Left cardiac atrium (tissue), 4 donors: ENCODE results near the gene TRIM34. TPM values are rescaled to one million over a fixed set of nuclear protein-coding genes. Genes with fewer than 3 reads are reported as not detected.
A peak's percentile ranks its signal among the peaks of the same experiment; 100 is the strongest.
"Not testable (repeated sequence)": the region's sequence is repeated elsewhere in the genome, so short reads cannot be mapped to it uniquely, and the experiment has no call there.

ENCODE experiments used
- ATAC-seq, 2 donors: fragments of 200-7000 bp; cut with Tn5 transposase; one replicate each; pipeline ENCODE4 v1.9.1; 2020; ENCODE audit warnings: mild to moderate bottlenecking in 2 of 2, moderate library complexity in 2 of 2
- DNase-seq: peaks from one replicate; pipeline ENCODE4 v3.0.0-alpha.2; 2020
- intact Hi-C, 2 donors: fragments of 100-400 bp; cut with DNase I; formaldehyde crosslinking; loops; one replicate each; pipeline versions ENCODE4 v1.14.1 to v1.15.1; 2022 to 2023
- long read RNA-seq: library from polyadenylated mRNA; unstranded; transcript quantifications from one replicate; pipeline ENCODE4 v2.0.0, GENCODE V29; 2021
- total RNA-seq, 2 donors: library from RNA; stranded (reverse); fragmentation: NEBNext Ultra II Directional; extraction: Animal tissue kit (Norgen Biotek cat#: 25700); gene quantifications; one replicate each; pipeline ENCODE4 v1.2.1, GENCODE V29; 2021
- donor health status: DM: no; HTN: yes; CAD: no.
- donor health status: DM: no; HTN: yes; CAD: no; lungs with severe emphysema.
- donor health status: DM: yes; HTN: yes; CAD: no.
- donor health status: Dilated cardiomyopathy.

Gene TRIM34, protein sequence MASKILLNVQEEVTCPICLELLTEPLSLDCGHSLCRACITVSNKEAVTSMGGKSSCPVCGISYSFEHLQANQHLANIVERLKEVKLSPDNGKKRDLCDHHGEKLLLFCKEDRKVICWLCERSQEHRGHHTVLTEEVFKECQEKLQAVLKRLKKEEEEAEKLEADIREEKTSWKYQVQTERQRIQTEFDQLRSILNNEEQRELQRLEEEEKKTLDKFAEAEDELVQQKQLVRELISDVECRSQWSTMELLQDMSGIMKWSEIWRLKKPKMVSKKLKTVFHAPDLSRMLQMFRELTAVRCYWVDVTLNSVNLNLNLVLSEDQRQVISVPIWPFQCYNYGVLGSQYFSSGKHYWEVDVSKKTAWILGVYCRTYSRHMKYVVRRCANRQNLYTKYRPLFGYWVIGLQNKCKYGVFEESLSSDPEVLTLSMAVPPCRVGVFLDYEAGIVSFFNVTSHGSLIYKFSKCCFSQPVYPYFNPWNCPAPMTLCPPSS
- total RNA-seq: 1 to 10 TPM; 2.3 to 3.4 TPM
- long read RNA-seq, partial matches to known transcripts: 0 of 1 reads
- long read RNA-seq, other reads (novel, unspliced or antisense): 0 of 1 reads

DNA sequence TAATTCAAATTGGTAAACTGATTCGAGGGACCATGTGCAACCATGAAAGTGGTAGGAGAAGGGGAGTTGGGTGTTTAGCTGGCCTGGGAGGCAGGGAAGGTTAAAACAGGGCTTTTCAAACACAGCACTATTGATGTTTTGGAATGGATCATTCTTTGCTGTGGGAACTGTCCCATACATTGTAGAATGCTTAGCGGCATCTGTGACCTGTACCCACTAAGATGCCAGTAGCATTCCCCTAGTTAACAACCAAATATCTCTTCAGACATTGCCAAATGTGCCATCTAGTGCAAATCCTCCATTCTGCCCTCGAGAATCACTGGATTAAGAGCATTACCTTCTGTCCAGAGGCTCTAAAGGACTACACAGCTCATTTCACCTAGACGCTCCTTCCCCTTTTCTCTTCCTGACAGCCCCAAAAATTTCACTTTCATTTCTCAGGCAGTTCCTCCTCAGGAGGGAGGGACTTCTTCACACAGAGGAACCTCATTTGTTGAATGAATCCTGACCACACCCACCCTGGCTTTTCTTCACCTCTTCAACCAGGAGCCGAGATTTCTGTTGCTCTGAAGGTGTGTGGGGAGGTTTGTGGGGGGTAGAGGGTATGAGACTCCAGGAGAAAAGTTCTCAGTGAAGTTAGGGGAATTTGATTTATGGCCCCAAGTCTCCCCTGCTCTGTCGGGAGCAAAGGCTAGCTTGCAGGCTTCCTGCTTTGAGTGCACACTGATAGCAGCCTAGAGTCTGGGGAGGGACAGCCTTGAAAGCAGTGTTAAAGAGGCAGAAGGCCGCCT lies at the start of gene TRIM34:
TRIM34 (plus strand) TSS at position 513 of the 791 bp plus-strand sequence. CDS start 7,331 bp downstream, outside the sequence.
- DNase-seq (peak; percentile 47), ATAC-seq (peak; percentile 95 to 97)
- intact Hi-C loops: no loop called here

DNA sequence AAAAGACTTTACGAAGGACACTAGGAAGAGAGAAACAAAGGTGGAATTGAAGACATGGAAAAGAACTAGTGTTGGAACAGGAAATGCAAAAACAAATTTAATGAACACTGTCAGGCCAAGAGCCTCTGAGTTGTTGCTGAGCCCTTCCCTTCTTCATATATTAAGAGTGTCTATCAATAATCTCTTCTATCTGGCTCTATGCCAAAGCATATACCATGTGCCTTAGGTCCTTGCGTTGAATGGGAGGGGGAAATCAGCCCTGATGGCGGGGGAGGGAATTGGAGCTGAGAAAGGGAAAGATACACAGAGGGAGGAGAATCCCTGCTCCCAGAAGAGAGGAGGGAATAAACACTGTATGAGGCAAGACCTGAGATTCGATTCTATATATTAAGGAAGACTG lies 49.6 kb upstream of the TRIM34 start:
- intact Hi-C loops: no loop called here
- DNase-seq: no peak
- no peak for ATAC-seq

DNA sequence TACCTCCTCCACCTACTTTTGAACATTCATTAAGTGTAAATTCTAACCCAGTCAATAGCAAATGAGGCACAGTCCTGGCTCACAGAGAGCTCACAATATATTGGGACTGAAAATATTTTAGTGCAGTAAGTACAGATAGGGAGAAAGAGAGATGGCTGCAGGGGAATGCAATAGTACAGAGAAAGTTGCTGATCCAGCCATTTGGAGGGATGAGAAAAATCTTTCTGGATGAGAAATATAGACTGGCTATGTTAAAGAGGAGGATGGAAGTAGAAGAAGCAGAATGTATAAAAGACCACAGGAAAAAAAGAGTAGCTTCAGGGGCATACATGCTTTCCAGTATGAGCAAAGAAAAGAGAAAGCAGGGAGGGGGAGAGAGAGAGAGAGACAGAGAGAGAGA lies 47.7 kb upstream of the TRIM34 start:
- intact Hi-C loops: no loop called here
- no peak for ATAC-seq
- DNase-seq: no peak

DNA sequence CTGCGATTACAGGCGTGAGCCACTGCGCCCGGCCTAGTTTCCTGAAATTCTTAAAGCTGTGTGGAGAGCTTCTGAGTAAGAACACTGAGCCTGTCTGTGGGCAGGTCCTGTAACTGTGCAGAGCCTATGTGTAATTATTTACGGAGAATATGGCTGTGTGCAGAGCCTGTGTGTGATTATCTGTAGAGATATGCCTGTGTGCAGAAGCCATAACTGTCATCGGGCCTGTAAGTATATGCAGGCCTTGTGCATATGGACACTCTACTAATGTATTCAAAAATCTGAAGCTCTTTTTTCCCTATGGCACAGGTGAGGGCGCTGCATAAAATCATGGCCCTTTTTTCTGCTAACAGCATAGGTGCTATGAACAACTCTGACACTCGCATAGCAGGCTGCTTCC lies 44.2 kb upstream of the TRIM34 start, which contains the start of gene OR52B6:
OR52B6 (plus strand) TSS at position 301 of the 400 bp plus-strand sequence; CDS start at position 301, 0 bp downstream.
- no peak for ATAC-seq
- intact Hi-C loops: no loop called here
- no peak for DNase-seq

DNA sequence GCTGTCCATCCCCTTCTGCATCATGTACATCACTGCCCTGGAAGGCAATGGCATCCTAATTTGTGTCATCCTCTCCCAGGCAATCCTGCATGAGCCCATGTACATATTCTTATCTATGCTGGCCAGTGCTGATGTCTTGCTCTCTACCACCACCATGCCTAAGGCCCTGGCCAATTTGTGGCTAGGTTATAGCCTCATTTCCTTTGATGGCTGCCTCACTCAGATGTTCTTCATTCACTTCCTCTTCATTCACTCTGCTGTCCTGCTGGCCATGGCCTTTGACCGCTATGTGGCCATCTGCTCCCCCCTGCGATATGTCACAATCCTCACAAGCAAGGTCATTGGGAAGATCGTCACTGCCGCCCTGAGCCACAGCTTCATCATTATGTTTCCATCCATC lies 43.8 kb upstream of the TRIM34 start:
- no peak for ATAC-seq
- DNase-seq: no peak
- intact Hi-C loops: no loop called here

DNA sequence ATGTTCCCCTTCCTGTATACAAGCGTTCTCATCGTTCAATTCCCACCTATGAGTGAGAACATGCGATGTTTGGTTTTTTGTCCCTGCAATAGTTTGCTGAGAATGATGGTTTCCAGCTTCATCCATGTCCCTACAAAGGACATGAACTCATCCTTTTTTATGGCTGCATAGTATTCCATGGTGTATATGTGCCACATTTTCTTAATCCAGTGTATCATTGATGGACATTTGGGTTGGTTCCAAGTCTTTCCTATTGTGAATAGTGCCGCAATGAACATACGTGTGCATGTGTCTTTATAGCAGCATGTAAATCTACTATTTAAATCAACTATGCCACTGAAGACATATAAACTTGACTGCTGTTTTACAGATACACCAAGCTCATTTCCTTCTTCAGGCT lies 40.3 kb upstream of the TRIM34 start:
- ATAC-seq, intact Hi-C loops, DNase-seq: not testable (repeated sequence)

DNA sequence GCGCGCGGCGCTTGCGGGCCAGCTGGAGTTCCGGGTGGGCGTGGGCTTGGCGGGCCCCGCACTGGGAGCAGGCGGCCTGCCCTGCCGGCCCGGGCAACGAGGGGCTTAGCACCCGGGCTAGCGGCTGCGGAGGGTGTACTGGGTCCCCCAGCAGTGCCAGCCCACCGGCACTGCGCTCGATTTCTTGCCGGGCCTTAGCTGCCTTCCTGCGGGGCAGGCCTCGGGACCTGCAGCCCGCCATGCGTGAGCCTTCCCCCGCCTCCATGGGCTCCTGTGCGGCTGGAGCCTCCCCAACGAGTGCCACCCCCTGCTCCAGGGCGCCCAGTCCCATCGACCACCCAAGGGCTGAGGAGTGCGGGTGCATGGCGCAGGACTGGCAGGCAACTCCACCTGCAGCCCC lies 34.9 kb upstream of the TRIM34 start:
- intact Hi-C loops, DNase-seq, ATAC-seq: not testable (repeated sequence)

DNA sequence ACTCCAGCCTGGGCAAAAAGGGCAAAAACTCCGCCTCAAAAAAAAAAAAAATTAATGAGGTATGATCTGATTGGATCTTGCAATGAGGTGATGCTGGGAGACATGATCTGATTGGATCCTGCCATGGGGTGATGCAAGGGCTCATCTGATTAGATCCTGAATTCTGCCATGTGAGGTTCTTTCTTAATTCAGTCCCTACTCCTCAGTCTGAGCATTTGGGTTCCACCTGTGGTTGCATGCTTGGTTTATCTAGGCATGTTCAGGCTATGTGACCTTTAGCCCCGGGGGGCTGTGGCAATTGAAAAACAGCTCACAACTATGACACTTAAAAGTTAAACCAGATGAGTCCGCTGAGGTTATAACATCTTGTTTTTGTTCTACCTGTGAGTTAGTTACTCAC lies 33.2 kb upstream of the TRIM34 start:
- intact Hi-C loops: no loop called here
- DNase-seq: no peak
- no peak for ATAC-seq

DNA sequence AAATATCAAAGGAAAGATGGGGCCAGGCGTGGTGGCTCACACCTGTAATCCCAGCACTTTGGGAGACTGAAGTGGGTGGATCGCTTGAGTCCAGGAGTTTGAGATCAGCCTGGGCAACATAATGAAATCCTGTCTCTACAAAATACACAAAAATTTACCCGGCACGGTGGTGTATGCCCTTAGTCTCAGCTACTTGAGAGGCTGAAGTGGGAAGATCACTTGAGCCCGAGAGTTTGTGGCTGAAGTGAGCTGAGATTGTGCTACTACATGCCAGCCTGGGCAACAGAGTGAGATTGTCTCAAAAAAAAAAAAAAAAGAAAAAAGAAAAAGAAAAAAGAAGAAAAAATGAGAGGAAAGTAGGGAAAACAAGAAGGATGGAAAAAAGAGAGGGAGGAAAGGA lies 32.2 kb upstream of the TRIM34 start:
- intact Hi-C loops: no loop called here
- no peak for ATAC-seq
- no peak for DNase-seq

DNA sequence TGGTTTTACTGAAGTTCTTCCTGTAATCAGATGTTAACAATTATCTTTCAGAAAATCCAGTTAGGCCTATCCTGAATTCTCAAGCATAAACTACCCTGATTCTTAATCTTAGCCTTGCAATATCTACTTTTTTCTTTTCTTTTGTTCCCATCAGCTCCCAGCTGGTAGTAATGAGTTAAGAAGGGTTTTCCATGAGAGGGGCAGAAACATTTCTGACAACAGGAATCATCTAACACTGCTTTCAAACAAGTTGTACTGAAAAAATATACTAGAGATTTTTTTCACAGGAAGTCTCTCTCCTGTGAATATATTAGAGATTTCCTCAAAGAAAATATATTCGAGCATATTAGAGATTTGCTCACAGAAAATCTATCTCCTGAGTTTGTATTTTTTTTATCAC lies 31.7 kb upstream of the TRIM34 start:
- intact Hi-C loops: no loop called here
- no peak for DNase-seq
- ATAC-seq: no peak

DNA sequence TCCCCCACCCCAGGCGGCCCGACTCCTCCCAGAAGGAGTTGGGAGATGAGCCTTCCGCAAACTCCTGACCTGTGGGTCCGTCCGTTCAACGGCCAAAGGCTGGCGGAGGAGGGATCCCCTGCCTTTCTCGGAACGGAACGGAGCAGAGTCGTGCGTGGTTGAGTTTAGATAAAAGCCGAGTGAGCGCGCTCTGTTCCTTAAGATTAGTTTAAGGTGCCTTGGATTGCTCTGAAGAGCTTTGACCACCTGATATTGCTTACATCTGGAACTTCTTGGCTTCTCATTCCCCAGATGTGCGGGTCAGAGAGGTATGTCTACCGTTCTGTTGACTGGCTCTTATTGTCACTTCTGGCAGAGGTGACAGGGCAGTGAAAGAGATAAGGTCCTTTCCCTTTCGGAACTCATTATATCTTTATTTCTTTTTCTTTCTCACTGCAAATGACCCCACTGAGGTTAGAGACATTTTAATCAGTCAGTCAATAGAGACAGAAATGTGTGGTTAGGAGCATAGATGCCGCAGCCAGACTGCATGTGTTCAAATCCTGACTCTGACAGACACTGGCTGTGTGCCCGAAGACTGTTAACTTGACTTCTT lies 28.1 kb upstream of the TRIM34 start, which contains the start of gene TRIM6:
TRIM6 (plus strand) TSS at position 31 of the 595 bp plus-strand sequence; CDS start at position 292, 261 bp downstream.
- intact Hi-C loops: no loop called here
- peak; percentile 68 to 90 for ATAC-seq
- peak; percentile 60 for DNase-seq

DNA sequence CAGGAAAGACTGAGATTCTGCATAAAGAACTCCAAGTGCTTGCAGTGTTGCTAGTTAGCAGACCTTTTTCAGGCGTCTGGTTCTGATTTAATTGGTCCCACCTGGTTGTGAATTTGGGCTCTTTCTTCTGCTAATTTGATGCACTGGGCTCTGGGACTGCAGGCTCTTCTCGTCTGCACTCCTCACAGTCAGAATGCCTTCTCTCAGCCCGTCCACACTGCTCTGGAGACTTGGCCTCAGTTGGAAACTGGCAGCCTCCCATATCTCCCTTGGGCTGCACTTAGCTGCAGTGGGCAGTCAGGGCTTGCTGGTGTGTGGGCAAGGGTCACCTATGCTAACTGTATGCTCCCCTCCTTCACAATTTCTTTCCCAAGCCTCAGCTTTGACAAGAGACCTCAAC lies 26.8 kb upstream of the TRIM34 start:
- ATAC-seq (peak in 1 of 2 donors; percentile 20), DNase-seq (no peak)
- intact Hi-C loops: loop anchor here in 1 of 2 donors (2.0 kb wide), 1 partner anchor 47 kb away; no protein-coding TSS in a partner anchor

DNA sequence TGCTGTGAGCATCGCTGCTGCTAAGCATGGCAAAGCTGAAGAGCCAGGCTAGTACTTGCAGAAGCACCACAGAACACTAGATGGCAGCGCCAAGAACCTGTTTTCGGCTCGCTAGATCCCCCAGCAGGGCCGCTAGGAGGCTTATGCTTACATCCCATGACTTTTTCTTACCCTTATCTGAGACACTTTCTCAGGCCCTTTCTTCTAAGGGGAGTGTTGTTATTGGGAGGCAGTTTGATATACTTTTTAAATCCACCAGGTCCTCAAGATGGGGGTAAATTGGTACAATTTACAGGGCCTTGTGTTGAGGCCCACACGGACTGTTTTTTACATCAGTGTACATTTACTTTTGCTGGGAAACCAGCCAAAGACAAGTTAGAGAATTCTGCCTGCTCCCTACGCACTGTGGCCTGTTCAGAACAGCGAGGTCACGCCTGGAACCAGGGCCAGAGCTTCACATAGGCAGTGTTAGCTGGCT lies 24.4 kb upstream of the TRIM34 start:
- intact Hi-C loops: no loop called here
- peak; percentile 74 to 86 for ATAC-seq
- DNase-seq: peak; percentile 78

DNA sequence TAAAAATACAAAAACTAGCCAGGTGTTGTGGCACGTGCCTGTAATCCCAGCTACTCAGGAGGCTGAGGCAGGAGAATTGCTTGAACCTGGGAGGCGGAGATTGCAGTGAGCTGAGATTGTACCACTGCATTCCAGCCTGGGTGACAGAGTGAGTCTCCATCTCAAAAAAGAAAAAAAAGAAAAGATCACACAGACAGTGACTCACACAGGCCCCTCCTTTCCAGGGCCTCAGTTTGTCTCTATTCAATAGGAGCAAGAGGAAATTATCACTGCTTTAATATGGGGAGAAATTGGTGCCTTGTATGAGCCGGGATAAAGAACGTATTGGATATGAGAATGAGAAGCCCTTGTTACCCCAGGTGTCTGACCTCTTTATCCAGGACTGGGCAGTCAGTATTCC lies 22.0 kb upstream of the TRIM34 start:
- intact Hi-C loops, DNase-seq, ATAC-seq: not testable (repeated sequence)

DNA sequence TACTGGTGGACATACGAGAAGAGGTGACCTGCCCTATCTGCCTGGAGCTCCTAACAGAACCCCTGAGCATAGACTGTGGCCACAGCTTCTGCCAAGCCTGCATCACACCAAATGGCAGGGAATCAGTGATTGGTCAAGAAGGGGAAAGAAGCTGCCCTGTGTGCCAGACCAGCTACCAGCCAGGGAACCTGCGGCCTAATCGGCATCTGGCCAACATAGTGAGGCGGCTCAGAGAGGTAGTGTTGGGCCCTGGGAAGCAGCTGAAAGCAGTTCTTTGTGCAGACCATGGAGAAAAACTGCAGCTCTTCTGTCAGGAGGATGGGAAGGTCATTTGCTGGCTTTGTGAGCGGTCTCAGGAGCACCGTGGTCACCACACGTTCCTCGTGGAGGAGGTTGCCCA lies 21.5 kb upstream of the TRIM34 start:
- intact Hi-C loops: no loop called here
- peak in 1 of 2 donors; percentile 65 for ATAC-seq
- DNase-seq: no peak

DNA sequence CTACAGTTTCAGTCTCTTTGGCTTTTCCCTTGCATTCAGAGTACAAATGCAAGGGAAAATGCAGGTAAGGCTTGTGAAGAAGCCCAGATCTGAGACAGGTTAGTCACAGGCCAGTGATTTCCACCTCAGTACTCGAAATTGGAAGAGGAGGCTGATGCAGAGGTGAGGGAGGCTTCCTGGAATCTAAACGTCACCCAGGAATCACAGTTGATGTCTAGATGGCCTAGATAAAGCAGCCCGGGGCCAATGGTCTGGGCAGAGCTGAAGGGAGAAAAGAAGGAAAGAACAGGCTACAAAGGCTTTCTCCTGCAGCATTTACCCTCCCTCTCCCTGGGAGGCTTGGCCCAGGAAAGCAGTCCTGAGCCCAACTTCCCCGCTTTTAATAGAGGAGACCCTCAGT lies 19.9 kb upstream of the TRIM34 start:
- ATAC-seq: no peak
- no peak for DNase-seq
- intact Hi-C loops: no loop called here

DNA sequence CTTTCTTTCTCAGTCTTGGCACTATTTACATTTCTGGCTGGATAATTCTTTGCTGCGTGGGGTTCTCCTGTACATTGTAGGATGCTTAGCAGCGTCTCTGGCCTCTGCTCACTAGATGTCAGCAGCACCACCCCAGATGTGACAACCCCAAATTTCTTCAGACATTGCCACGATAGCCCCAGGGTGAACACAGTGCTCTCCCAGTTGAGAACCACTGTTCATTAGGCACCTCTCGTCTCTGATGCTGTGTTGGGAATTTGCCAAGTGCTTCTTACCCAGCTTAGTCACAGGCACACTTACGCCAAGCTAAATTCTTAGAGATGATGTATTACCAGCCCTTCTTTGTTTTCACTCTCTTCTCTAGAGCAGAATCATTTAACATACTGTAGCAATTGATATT lies 19.0 kb upstream of the TRIM34 start:
- intact Hi-C loops: no loop called here
- ATAC-seq (no peak), DNase-seq (no peak)

DNA sequence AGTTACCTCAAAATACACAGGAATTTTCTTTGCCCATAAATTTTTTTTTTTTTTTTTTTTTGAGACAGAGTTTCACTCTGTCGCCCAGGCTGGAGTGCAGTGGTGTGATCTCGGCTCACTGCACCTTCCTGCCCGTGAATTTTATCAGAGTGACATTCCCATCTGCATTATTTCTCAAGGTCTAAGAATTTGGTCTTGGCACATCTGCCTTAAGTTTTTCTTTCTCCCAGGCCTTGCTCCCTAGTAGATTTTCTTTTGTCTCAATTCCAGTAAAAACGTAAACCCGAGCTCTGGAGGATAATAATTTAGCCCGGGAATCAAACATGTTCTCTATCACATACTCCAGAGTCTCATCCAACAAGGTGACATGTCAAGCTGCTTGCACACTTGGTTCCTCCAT lies 16.0 kb upstream of the TRIM34 start:
- DNase-seq (no peak), ATAC-seq (no peak)
- intact Hi-C loops: no loop called here

DNA sequence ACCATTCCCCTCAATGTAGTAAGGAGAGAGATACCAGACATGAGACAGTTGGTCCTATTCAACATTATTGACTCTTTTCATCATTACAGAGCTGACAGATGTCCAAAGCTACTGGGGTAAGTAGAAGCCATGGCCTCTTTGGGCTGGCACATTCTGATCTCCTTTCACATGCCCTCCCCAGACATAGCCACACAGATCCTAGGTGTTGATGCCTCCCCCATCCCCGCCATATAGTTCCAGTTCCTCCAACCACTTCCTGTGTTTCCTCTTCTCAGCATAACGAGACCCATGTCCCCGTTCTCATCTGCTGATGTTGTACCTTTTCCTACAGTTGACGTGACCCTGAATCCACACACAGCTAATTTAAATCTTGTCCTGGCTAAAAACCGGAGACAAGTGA lies 14.4 kb upstream of the TRIM34 start:
- ATAC-seq (no peak), DNase-seq (no peak)
- intact Hi-C loops: no loop called here
